SH-SY5Y (cell line): ENCODE data around the gene DTHD1.

Experiments used
- GATA2 ChIP-seq: IDR thresholded peaks from 2 replicates; pipeline ENCODE4 v1.6.1; 2011; ENCODE audit warnings: mild to moderate bottlenecking, low read depth, low read length
- GATA3 ChIP-seq: IDR thresholded peaks from 2 replicates; pipeline ENCODE4 v1.6.1; 2011; ENCODE audit warnings: low read depth, mild to moderate bottlenecking, low read length, moderate library complexity

- TF ChIP-seq GATA2 = no peak
- no peak for TF ChIP-seq GATA3
Observed at GRCh38 chr4:36326476-36327029, 45.1 kb downstream of the DTHD1 start.
